WTC11 (cell line): Measurements from ENCODE around the gene SYTL1. TPM values are rescaled to one million over a fixed set of nuclear protein-coding genes. Genes with fewer than 3 reads are reported as not detected.

Experiments used
- ATAC-seq: fragments of 200-7000 bp; cut with Tn5 transposase; 2 replicates; pipeline ENCODE4 v1.10.0; 2021; ENCODE audit warnings: mild to moderate bottlenecking, moderate library complexity
- CTCF ChIA-PET: fragments of 300-600 bp; sonication (Branson Sonifier 250); formaldehyde crosslinking; loops from one replicate; lab custom pipeline; 2021; ENCODE audit warnings: antibody characterized with exemption; lab: Charles Lee
- POLR2A ChIA-PET: fragments of 350-600 bp; sonication (Branson Sonifier 250); formaldehyde crosslinking; loops from one replicate; lab custom pipeline; 2021; ENCODE audit warnings: antibody characterized with exemption; lab: Charles Lee
- DNase-seq: peaks from one replicate; pipeline ENCODE4 v3.0.0; 2021; ENCODE audit warnings: low spot score
- H3K27ac Mint-ChIP-seq: 2 replicates; pipeline ENCODE4 v1.8.0; 2021; ENCODE audit warnings: mixed read lengths
- H3K27me3 Mint-ChIP-seq: 2 replicates; pipeline ENCODE4 v1.8.0; 2021; ENCODE audit warnings: low read depth, mild to moderate bottlenecking, moderate library complexity, mixed read lengths
- H3K36me3 Mint-ChIP-seq: 2 replicates; pipeline ENCODE4 v1.8.0; 2021; ENCODE audit warnings: mixed read lengths
- H3K4me1 Mint-ChIP-seq: 2 replicates; pipeline ENCODE4 v1.8.0; 2022; ENCODE audit warnings: mixed read lengths
- H3K4me3 Mint-ChIP-seq: 2 replicates; pipeline ENCODE4 v1.8.0; 2021; ENCODE audit warnings: mild to moderate bottlenecking, moderate library complexity, mixed read lengths
- H3K9me3 Mint-ChIP-seq: 2 replicates; pipeline ENCODE4 v1.8.0; 2021; ENCODE audit warnings: mixed read lengths
- AR ChIP-seq: fragments of 250-450 bp; sonication (Bioruptor Pico); IDR thresholded peaks from 2 replicates; pipeline ENCODE4 v1.9.0; 2021; ENCODE audit warnings: mild to moderate bottlenecking
- ARID4B ChIP-seq: sonication (generic); formaldehyde crosslinking; IDR thresholded peaks from 2 replicates; pipeline ENCODE4 v1.8.0; 2023; ENCODE audit warnings: missing genetic modification reagents, mild to moderate bottlenecking, borderline replicate concordance
- CTCF ChIP-seq: fragments of 200-600 bp; IDR thresholded peaks from 2 replicates; pipeline ENCODE4 v1.8.0; 2022; ENCODE audit warnings: antibody characterized with exemption
- E2F5 ChIP-seq: sonication (generic); formaldehyde crosslinking; IDR thresholded peaks from 2 replicates; pipeline ENCODE4 v1.8.1; 2022; ENCODE audit warnings: mild to moderate bottlenecking, moderate library complexity, missing genetic modification reagents
- ELF4 ChIP-seq: sonication (generic); formaldehyde crosslinking; IDR thresholded peaks from 2 replicates; pipeline ENCODE4 v1.8.1; 2022; ENCODE audit warnings: low read depth, mild to moderate bottlenecking, moderate library complexity, missing genetic modification reagents
- ERG ChIP-seq: fragments of 250-450 bp; sonication (Bioruptor Pico); IDR thresholded peaks from 2 replicates; pipeline ENCODE4 v1.8.0; 2021; ENCODE audit warnings: mild to moderate bottlenecking
- FOXK1 ChIP-seq: sonication (generic); formaldehyde crosslinking; IDR thresholded peaks from 2 replicates; pipeline ENCODE4 v1.8.0; 2022; ENCODE audit warnings: mild to moderate bottlenecking, moderate library complexity, missing genetic modification reagents
- GABPB1 ChIP-seq: sonication (generic); formaldehyde crosslinking; IDR thresholded peaks from 2 replicates; pipeline ENCODE4 v1.8.1; 2023; ENCODE audit warnings: mild to moderate bottlenecking, missing genetic modification reagents
- IRF2 ChIP-seq: sonication (generic); formaldehyde crosslinking; IDR thresholded peaks from 2 replicates; pipeline ENCODE4 v1.8.0; 2022; ENCODE audit warnings: low read depth, missing genetic modification reagents, borderline replicate concordance
- MAX ChIP-seq: sonication (generic); formaldehyde crosslinking; IDR thresholded peaks from 2 replicates; pipeline ENCODE4 v1.8.0; 2022; ENCODE audit warnings: mild to moderate bottlenecking, missing genetic modification reagents
- NR1H2 ChIP-seq: sonication (generic); formaldehyde crosslinking; IDR thresholded peaks from 2 replicates; pipeline ENCODE4 v1.9.0; 2021; ENCODE audit warnings: mild to moderate bottlenecking, moderate library complexity, missing genetic modification reagents
- NR2C2 ChIP-seq: sonication (generic); formaldehyde crosslinking; IDR thresholded peaks from 2 replicates; pipeline ENCODE4 v1.8.0; 2022; ENCODE audit warnings: mild to moderate bottlenecking, missing genetic modification reagents
- SMAD4 ChIP-seq: sonication (generic); formaldehyde crosslinking; IDR thresholded peaks from 2 replicates; pipeline ENCODE4 v1.8.0; 2022; ENCODE audit warnings: mild to moderate bottlenecking, missing genetic modification reagents
- USF2 ChIP-seq: sonication (generic); formaldehyde crosslinking; IDR thresholded peaks from 2 replicates; pipeline ENCODE4 v1.8.1; 2023; ENCODE audit warnings: mild to moderate bottlenecking, missing genetic modification reagents, moderate library complexity
- ZNF219 ChIP-seq: sonication (generic); formaldehyde crosslinking; IDR thresholded peaks from 2 replicates; pipeline ENCODE4 v1.8.0; 2023; ENCODE audit warnings: missing genetic modification reagents, mild to moderate bottlenecking, borderline replicate concordance
- ZNF317 ChIP-seq: sonication (generic); formaldehyde crosslinking; IDR thresholded peaks from 2 replicates; pipeline ENCODE4 v1.8.1; 2023; ENCODE audit warnings: low read depth, mild to moderate bottlenecking, moderate library complexity, missing genetic modification reagents, borderline replicate concordance
- ZNF532 ChIP-seq: fragments of 250-450 bp; sonication (Bioruptor Pico); IDR thresholded peaks from 2 replicates; pipeline ENCODE4 v1.9.0; 2021; ENCODE audit warnings: mild to moderate bottlenecking, borderline replicate concordance
- ZNF671 ChIP-seq: fragments of 250-450 bp; sonication (Bioruptor Pico); IDR thresholded peaks from 2 replicates; pipeline ENCODE4 v1.8.0; 2021; ENCODE audit warnings: mild to moderate bottlenecking
- total RNA-seq: library from RNA; stranded (reverse); gene quantifications from 3 replicates; pipeline ENCODE4 v1.2.3, GENCODE V29; 2021

Gene SYTL1
- total RNA-seq, 1 experiment from 2014 or later, result 18.0 TPM

- ATAC-seq (no peak), DNase-seq (no peak)
- H3K27me3 Mint-ChIP-seq, result peaks cover 19% of the 10 kb centered on the region
- H3K4me3 Mint-ChIP-seq, result no peak overlapping the region
- H3K4me1 Mint-ChIP-seq, result peaks cover 7% of the 10 kb centered on the region
- POLR2A ChIA-PET, result no interaction called here
- TF ChIP-seq CTCF, result no peak
- TF ChIP-seq ZNF671 (CRISPR knock-in tag), result no peak
- no peaks in the 10 kb centered on the region for H3K9me3 Mint-ChIP-seq
- H3K27ac Mint-ChIP-seq, result no peak overlapping the region
- CTCF ChIA-PET, result interaction anchor here (1.1 kb wide), 1 partner anchor 8 kb away, joined by 3 read pairs; no protein-coding TSS in a partner anchor
- no peaks in the 10 kb centered on the region for H3K36me3 Mint-ChIP-seq
Observed at GRCh38 chr1:27314737-27315136, 27.1 kb upstream of the SYTL1 start.

- ATAC-seq, result no peak
Observed at GRCh38 chr1:27316860-27317259, 25.0 kb upstream of the SYTL1 start.

More at GRCh38 chr1:27316860-27317259, 25.0 kb upstream of the SYTL1 start:
- POLR2A ChIA-PET, result no interaction called here
- Mint-ChIP-seq H3K27me3 (peaks cover 15% of the 10 kb centered on the region), H3K9me3 (no peaks in the 10 kb centered on the region), H3K4me1 (peaks cover 10% of the 10 kb centered on the region), H3K4me3 (no peak overlapping the region), H3K36me3 (no peaks in the 10 kb centered on the region), H3K27ac (no peak overlapping the region)
- TF ChIP-seq MAX (CRISPR knock-in tag) (no peak), ZNF532 (CRISPR knock-in tag) (no peak), USF2 (CRISPR knock-in tag) (no peak), GABPB1 (CRISPR knock-in tag) (no peak), ELF4 (no peak), ARID4B (CRISPR knock-in tag) (no peak), NR2C2 (CRISPR knock-in tag) (no peak), FOXK1 (CRISPR knock-in tag) (no peak), ZNF317 (no peak), ERG (no peak), AR (CRISPR knock-in tag) (no peak), SMAD4 (no peak), ZNF219 (CRISPR knock-in tag) (no peak), E2F5 (no peak), NR1H2 (CRISPR knock-in tag) (no peak), IRF2 (CRISPR knock-in tag) (no peak)
- no peak for DNase-seq
- CTCF ChIA-PET, result interaction anchor here (0.7 to 3.5 kb wide), 6 partner anchors 9 to 41 kb away, joined by 3 to 11 read pairs (median 6); no protein-coding TSS in a partner anchor
